NB4 (cell line): ENCODE results near the gene SIX3.

Source experiments
- MYC ChIP-seq: IDR thresholded peaks from 2 replicates; pipeline ENCODE4 v1.6.1; 2011; ENCODE audit warnings: low read depth, low read length
- POLR2A ChIP-seq: IDR thresholded peaks from 2 replicates; pipeline ENCODE4 v1.6.1; 2011; ENCODE audit warnings: mild to moderate bottlenecking; ENCODE audit not compliant: insufficient read length; ENCODE audit errors: extremely low read depth
- TF ChIP-seq, protein P1 (sequence below): IDR thresholded peaks from 2 replicates; pipeline ENCODE4 v1.6.1; 2011; ENCODE audit warnings: low read depth, low read length
- TF ChIP-seq, protein P2 (sequence below): IDR thresholded peaks from one replicate; pipeline ENCODE4 v1.5.1; 2012; ENCODE audit warnings: low read depth, low read length

DNA sequence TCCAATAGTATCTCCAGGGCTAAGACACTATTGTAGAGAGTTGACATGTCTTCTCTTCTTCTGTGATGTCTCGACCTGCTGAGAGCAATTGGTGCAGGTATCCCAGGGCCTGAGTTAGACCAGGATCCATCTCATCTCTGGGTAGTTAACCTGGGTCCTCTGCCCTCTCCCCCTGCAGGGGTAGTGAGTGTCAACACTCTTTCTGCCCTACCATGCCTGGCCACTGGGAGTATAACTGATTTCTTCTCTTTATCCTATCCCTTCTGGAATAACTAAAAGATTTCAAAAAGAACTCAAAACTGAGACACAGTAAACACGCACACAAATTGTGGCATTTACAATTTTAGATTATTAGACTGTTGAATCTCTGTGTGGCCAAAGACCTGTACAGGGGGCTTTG is 20.8 kb upstream of the SIX3 start:
- TF ChIP-seq, protein P1, sequence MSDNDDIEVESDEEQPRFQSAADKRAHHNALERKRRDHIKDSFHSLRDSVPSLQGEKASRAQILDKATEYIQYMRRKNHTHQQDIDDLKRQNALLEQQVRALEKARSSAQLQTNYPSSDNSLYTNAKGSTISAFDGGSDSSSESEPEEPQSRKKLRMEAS: no peak
- TF ChIP-seq POLR2A (no peak), MYC (no peak)
- TF ChIP-seq, protein P2, sequence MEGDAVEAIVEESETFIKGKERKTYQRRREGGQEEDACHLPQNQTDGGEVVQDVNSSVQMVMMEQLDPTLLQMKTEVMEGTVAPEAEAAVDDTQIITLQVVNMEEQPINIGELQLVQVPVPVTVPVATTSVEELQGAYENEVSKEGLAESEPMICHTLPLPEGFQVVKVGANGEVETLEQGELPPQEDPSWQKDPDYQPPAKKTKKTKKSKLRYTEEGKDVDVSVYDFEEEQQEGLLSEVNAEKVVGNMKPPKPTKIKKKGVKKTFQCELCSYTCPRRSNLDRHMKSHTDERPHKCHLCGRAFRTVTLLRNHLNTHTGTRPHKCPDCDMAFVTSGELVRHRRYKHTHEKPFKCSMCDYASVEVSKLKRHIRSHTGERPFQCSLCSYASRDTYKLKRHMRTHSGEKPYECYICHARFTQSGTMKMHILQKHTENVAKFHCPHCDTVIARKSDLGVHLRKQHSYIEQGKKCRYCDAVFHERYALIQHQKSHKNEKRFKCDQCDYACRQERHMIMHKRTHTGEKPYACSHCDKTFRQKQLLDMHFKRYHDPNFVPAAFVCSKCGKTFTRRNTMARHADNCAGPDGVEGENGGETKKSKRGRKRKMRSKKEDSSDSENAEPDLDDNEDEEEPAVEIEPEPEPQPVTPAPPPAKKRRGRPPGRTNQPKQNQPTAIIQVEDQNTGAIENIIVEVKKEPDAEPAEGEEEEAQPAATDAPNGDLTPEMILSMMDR: no peak
